Thymus (tissue), 11 donors: Measurements from ENCODE around the gene ANGPT4. TPM values are rescaled to one million over a fixed set of nuclear protein-coding genes. Genes with fewer than 3 reads are reported as not detected.

Experiments
- DNase-seq, 9 donors: peaks; one replicate each; pipeline ENCODE4 v3.0.0-alpha.2; 2013; ENCODE audit warnings: low spot score in 9 of 9, low read depth in 6 of 9, missing footprints in 1 of 9
- H3K27ac ChIP-seq, 2 donors: one replicate each; pipeline ENCODE4 v1.5.1; 2013; ENCODE audit warnings: control low read depth in 1 of 2, low read depth in 1 of 2, low read length in 1 of 2, mild to moderate bottlenecking in 1 of 2, moderate library complexity in 1 of 2
- H3K27me3 ChIP-seq, 2 donors: one replicate each; pipeline ENCODE4 v1.5.1; 2013; ENCODE audit warnings: low read length in 1 of 2; ENCODE audit not compliant: control insufficient read depth in 2 of 2, insufficient read depth in 1 of 2
- H3K36me3 ChIP-seq, 2 donors: one replicate each; pipeline ENCODE4 v1.5.1; 2013; ENCODE audit warnings: low read length in 1 of 2, mild to moderate bottlenecking in 1 of 2, moderate library complexity in 1 of 2; ENCODE audit not compliant: control insufficient read depth in 2 of 2, insufficient read depth in 2 of 2
- H3K4me1 ChIP-seq, 2 donors: one replicate each; pipeline ENCODE4 v1.5.1; 2013; ENCODE audit warnings: low read length in 2 of 2; ENCODE audit not compliant: control insufficient read depth in 2 of 2, insufficient read depth in 2 of 2
- H3K4me3 ChIP-seq, 2 donors: one replicate each; pipeline ENCODE4 v1.5.1; 2013; ENCODE audit warnings: low read length in 2 of 2, control low read depth in 1 of 2, mild to moderate bottlenecking in 1 of 2
- H3K9me3 ChIP-seq, 2 donors: one replicate each; pipeline ENCODE4 v1.5.1; 2013; ENCODE audit warnings: low read length in 1 of 2, mild to moderate bottlenecking in 1 of 2; ENCODE audit not compliant: control insufficient read depth in 2 of 2, insufficient read depth in 1 of 2
- WGBS: extraction: QIAGEN DNeasy Blood & Tissue Kit; methylation state at CpG from one replicate; pipeline ENCODE4 v1.1.7; 2013; 5-methylcytosine and 5-hydroxymethylcytosine counted together
- polyA plus RNA-seq: library from polyadenylated mRNA; stranded (reverse); fragments of 200-250 nt; gene quantifications from one replicate; pipeline ENCODE4 v1.2.3, GENCODE V29; 2013
- total RNA-seq: library from RNA; stranded (reverse); fragments of 120-200 nt; gene quantifications from one replicate; pipeline ENCODE4 v1.2.4, GENCODE V29; 2013
- donor health status: healthy.

The ANGPT4 gene
- total and polyA plus RNA-seq, 2 donors, result under 0.01 to 0.34 TPM

DNA sequence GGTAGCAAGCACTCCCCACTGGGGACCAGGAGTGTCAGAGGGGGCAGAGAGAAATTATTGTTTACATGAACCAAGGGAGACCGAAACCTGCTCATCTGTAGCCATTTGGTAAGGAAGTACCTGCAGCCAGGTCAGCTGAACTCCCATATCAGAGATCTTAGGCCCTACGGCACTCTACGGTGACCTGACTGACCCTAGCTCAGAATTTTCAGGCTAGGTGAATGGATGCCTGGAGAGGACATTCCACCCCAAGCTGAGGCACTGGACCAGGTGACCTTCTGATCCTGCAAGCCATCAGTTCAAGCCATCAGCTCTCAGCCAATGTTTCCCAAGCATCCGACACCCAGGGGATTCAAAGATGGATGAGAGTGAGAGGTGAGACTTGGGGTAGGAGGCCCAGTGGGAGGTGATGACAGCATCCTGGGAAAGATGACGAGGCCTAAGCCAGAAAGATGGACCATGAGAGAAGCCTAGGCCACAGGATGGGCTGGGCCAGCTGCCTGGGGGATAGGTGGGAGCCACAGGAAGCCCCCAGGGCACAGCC, 2.8 kb downstream of the ANGPT4 start:
- no peaks in the 10 kb centered on the region for H3K36me3 ChIP-seq
- no peak overlapping the region for H3K4me3 ChIP-seq
- WGBS, result 94% methylated on average over 5 of the region's 5 CpGs
- DNase-seq, result no peak
- H3K27ac ChIP-seq, result no peak overlapping the region
- no peaks in the 10 kb centered on the region for H3K4me1 ChIP-seq
- H3K9me3 ChIP-seq, result no peaks in the 10 kb centered on the region
- H3K27me3 ChIP-seq, result peaks cover 0 to 9% of the 10 kb centered on the region in 2 donors

DNA sequence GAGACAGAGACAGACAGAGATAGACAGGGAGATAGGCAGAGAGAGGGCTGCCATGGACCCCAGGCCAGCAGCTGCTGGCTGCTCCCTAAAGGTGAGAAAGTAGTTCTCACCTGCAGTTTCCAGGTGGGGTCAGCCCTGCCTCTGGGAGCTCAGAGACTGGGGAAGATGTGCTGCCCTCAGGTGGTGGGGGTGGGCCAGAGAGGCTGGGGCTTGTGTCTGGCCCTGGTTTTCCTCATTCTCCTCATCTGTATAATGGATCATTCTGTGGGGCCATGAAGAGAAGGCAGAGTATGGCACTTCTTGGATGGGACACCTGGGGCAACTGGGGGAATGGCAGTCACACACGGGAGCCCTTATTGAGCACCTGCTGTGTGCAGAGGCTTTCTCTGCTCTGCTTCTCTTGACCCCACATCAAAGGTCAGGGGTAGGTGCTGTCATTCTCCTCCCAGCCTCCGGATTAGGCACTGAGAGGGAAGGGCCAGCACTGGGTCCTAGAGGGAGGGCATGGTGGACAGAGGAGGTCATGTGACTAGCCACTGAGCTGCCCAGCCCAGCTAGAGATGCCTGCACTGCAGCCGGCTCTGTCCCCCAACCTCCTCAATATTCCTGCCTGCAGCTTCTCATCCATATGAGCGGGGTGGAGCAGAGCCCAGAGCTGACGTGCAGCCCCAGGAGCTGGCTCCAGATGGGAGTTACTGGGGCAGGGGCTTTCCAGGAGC, 4.1 kb downstream of the ANGPT4 start:
- WGBS, result 91% methylated on average over 5 of the region's 5 CpGs
- DNase-seq, result no peak
- Histone ChIP-seq H3K27me3 (peaks cover 0 to 9% of the 10 kb centered on the region in 2 donors), H3K36me3 (no peaks in the 10 kb centered on the region), H3K9me3 (no peaks in the 10 kb centered on the region), H3K4me1 (no peaks in the 10 kb centered on the region), H3K4me3 (no peak overlapping the region), H3K27ac (no peak overlapping the region)

DNA sequence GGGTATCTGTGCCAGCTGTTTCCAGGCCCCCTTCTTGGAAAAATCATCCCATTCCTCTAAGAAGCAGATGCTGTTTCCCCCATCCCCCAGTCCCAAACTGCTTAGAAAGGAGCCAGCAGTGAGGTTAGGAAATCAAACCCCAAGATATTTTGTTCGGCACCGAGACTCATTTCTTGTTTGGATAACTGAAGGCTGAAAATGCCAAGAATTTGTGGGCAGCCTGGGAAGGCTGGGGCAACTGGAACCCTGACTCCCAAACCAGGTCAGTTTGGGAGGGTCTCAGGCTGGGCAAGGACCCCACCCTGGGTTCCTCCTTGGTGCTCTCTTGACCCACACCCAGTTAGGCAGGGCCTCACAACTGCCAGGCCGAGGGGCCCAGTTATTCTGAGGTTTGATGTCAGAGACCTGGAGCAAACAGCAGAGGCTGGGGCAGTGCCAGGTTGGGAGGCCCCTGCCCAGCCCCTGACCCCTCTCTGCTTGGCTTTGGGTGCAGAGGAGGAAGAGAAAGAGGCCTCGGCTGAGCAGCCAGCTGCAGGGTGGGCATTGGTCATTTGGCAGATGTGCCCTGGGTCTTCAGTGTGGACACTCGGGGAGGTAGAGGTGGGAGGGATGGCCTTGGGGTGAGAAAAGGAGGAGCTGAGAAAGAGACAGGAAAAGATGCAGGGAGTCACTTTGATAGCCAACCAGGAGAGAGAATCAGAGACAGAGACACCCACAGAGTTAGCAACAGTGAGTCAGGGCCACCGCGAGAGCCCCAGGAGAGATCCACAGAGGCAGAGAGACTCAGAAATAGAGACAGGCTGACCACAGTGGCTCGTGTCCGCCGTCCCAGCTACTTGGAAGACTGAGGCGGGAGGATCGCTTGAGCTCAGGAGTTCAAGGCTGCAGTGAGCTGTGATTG, 5.0 kb downstream of the ANGPT4 start:
- Histone ChIP-seq H3K27ac (no peak overlapping the region), H3K27me3 (peaks cover 0 to 9% of the 10 kb centered on the region in 2 donors)
- 92% methylated on average over 12 of the region's 12 CpGs for WGBS

DNA sequence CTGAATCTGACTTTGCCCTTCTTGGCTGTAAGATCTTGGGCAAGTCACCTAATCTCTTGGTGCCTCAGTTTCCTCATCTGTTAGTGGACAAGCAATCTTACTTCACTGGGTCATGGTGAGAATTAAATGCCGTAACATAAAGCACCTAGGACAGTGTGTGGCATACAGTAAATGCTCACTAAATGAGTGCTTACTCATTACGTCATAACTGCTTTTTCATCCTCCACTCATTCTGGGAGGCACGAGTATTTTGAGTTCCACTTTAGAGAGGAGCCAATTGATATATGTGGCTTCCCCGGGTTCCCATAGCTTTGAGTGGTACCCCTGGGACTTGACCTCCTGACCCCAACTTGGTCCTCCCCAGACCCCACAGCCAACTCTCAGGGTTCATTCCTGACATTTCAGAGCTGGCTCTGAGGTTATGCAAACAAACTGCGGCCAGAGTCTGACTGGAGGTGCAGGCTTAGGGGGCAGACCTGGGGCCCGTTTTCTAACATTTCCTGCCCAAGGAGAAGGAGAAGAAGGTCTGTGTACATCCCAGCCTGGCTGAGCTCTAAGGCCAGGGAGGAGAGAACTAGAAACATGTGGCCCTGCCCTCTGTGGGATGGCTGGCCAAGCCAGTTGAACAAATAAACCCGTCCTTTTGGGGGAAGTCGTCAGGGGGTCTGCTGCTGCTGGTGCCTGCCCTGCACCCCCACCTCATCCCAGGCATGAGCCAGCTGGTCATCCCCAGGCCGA, 5.8 kb downstream of the ANGPT4 start:
- Histone ChIP-seq H3K4me1 (no peaks in the 10 kb centered on the region), H3K36me3 (no peaks in the 10 kb centered on the region), H3K27ac (no peak overlapping the region), H3K4me3 (no peak overlapping the region), H3K9me3 (no peaks in the 10 kb centered on the region), H3K27me3 (peaks cover 0 to 6% of the 10 kb centered on the region in 2 donors)
- 85% methylated on average over 9 of the region's 9 CpGs for WGBS
- no peak for DNase-seq

More for the DNA sequence above, 5.0 kb downstream of the ANGPT4 start:
- Histone ChIP-seq H3K9me3 (no peaks in the 10 kb centered on the region), H3K36me3 (no peaks in the 10 kb centered on the region), H3K4me1 (no peaks in the 10 kb centered on the region), H3K4me3 (no peak overlapping the region)
- no peak for DNase-seq

DNA sequence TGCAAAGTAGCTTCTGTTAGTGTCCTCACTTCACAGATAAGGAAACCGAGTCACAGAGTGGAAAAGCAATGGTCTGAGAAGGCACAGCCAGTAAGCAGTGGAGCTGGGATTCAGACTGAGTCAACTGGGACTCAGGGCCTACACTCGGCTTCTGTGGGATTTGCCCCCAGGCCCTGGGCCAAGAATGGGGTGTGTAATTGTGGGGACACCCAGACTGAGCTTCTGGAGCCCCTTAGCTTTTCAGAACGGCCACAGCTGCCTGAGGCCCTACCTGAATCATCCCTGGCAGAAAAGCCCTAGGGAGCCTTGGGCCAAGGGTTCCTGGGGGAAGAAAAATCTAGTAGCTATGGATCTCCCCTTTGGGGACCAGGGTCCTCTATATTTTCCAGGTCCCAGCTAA, 6.5 kb downstream of the ANGPT4 start:
- Histone ChIP-seq H3K27me3 (peaks cover 0 to 6% of the 10 kb centered on the region in 2 donors), H3K36me3 (no peaks in the 10 kb centered on the region), H3K27ac (no peak overlapping the region), H3K4me3 (no peak overlapping the region), H3K9me3 (no peaks in the 10 kb centered on the region), H3K4me1 (no peaks in the 10 kb centered on the region)
- DNase-seq, result no peak
- 92% methylated on average over 3 of the region's 3 CpGs for WGBS

DNA sequence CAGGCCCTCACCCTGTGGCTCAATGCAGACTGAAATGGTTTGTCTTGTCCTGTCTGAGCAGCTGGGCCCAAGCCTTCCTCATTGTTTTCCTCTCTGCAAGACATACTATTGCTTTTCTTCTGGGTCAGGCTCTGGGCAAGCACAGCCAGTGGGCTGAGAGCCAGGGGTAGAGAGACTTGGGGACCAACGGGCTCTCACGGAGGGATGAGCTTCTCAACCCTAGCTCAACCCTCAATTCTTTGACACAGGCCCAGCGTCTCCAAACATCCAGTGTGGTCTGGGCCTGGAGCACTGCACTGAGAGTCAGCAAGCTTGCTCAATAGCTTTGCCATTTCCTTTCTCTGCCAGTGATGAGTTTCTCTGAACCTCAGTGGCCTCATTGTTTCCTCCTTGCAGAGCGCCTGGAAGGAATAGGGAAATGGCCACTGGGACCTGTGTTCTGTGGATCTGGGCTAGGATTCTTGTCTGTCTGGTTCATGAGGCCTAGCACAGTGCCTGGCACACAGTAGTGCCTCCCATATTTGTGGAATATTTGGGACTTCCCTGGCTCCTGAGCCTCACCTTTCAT, 9.3 kb downstream of the ANGPT4 start:
- no peak for DNase-seq
- 96% methylated on average over 4 of the region's 4 CpGs for WGBS
- H3K4me3 ChIP-seq, result no peak overlapping the region
- H3K36me3 ChIP-seq, result no peaks in the 10 kb centered on the region
- no peaks in the 10 kb centered on the region for H3K9me3 ChIP-seq
- H3K27ac ChIP-seq, result no peak overlapping the region
- H3K27me3 ChIP-seq, result peaks cover 0 to 6% of the 10 kb centered on the region in 2 donors
- no peaks in the 10 kb centered on the region for H3K4me1 ChIP-seq

DNA sequence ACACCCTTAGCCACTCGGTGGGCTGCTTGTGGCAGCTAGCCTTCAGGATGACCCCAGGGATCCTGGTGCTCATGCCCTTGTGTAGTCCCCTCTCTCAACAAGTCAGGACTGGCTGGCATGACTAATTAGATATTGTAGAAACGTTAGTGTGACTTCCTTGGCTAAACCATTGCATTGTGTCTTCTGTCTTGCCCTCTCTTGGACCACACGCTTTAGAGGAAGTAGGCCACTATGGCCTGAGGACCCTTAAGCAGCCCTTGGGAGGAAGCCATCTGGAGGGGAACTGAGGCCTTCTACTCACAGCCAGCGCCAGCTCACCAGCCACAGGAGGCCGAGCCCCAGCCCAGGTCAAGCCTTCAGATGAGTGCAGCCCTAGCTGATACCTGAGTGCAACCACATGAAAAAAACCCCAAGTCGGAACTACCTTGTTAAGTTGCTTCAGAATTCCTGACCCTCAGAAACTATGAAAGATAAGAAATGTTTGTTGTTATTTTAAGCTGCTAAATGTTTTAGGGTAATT, 10.1 kb downstream of the ANGPT4 start:
- Histone ChIP-seq H3K36me3 (no peaks in the 10 kb centered on the region), H3K27me3 (peaks cover 0 to 4% of the 10 kb centered on the region in 2 donors), H3K9me3 (no peaks in the 10 kb centered on the region), H3K27ac (no peak overlapping the region), H3K4me1 (no peaks in the 10 kb centered on the region), H3K4me3 (no peak overlapping the region)
- WGBS, result 94% methylated on average over 6 of the region's 6 CpGs
- no peak for DNase-seq

DNA sequence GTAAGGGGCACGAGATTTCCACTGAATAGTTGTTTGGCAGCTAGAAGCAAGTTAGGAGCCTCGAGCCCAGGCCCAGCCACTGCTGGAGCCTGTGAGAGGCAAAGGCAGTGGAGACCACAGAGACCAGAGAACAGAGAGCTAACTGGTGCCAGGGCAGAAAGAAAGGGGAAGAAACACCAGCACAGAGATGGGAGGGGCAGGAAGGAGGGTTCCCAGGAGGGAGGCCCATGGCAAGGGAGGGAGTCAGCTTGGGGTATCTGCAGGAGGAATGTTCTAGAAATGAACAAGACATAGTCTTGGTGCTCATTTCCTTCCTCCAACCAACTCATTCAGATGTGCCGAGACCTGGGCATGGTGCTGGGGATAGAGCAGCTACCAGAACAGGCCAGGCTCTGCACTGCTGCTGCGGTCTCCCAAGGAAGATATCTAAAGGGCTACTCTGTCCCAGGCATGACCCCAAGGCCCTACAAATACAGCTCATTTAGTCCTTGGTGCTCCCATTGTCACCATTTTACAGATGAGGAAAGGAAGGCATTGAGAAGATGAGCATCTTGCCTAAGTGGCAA, 10.7 kb downstream of the ANGPT4 start:
- DNase-seq, result no peak
- 35% methylated on average over 4 of the region's 4 CpGs for WGBS

More for the DNA sequence above, 10.7 kb downstream of the ANGPT4 start:
- Histone ChIP-seq H3K9me3 (no peaks in the 10 kb centered on the region), H3K27ac (no peak overlapping the region), H3K4me1 (no peaks in the 10 kb centered on the region), H3K4me3 (no peak overlapping the region), H3K27me3 (peaks cover 0 to 1% of the 10 kb centered on the region in 2 donors), H3K36me3 (no peaks in the 10 kb centered on the region)
